Tibial nerve (tissue), 4 donors: ENCODE data around the gene LIAS. TPM values are rescaled to one million over a fixed set of nuclear protein-coding genes. Genes with fewer than 3 reads are reported as not detected.
A peak's percentile ranks its signal among the peaks of the same experiment; 100 is the strongest.
"Not testable (repeated sequence)": the region's sequence is repeated elsewhere in the genome, so short reads cannot be mapped to it uniquely, and the experiment has no call there.

Experiments
- DNase-seq, 2 donors: peaks; one replicate each; pipeline ENCODE4 v3.0.0-alpha.2; 2019; ENCODE audit warnings: low spot score in 2 of 2
- H3K27ac ChIP-seq, 4 donors: fragments of 200-600 bp; sonication (generic) in 3 of 4; one replicate each; pipeline ENCODE4 v1.5.1; 2017 to 2019; ENCODE audit warnings: mild to moderate bottlenecking in 1 of 4
- H3K27me3 ChIP-seq, 2 donors: fragments of 200-600 bp; sonication (generic) in 1 of 2; one replicate each; pipeline versions ENCODE4 v1.5.1 to v1.6.0; 2017 to 2019
- H3K36me3 ChIP-seq, 3 donors: fragments of 200-600 bp; sonication (generic); one replicate each; pipeline ENCODE4 v1.5.1; 2018 to 2019
- H3K4me1 ChIP-seq, 4 donors: fragments of 200-600 bp; sonication (generic) in 3 of 4; one replicate each; pipeline ENCODE4 v1.5.1; 2017 to 2019
- H3K4me3 ChIP-seq, 4 donors: fragments of 200-600 bp; sonication (generic) in 3 of 4; one replicate each; pipeline ENCODE4 v1.5.1; 2017 to 2019; ENCODE audit warnings: mild to moderate bottlenecking in 1 of 4, moderate library complexity in 1 of 4
- H3K9me3 ChIP-seq, 4 donors: fragments of 200-600 bp; sonication (generic) in 3 of 4; one replicate each; pipeline ENCODE4 v1.5.1; 2017 to 2019
- EP300 ChIP-seq, 2 donors: sonication (generic); formaldehyde crosslinking; IDR thresholded peaks; one replicate each; pipeline ENCODE4 v1.6.1; 2017; ENCODE audit warnings: antibody characterized with exemption in 2 of 2, mild to moderate bottlenecking in 1 of 2
- POLR2A ChIP-seq, 2 donors: fragments of 450-650 bp; IDR thresholded peaks; one replicate each; pipeline ENCODE4 v1.6.1; 2017; ENCODE audit warnings: antibody characterized with exemption in 2 of 2, mild to moderate bottlenecking in 2 of 2, moderate library complexity in 2 of 2
- WGBS, 2 donors: methylation state at CpG; one replicate each; pipeline ENCODE4 v1.1.5; 2018; 5-methylcytosine and 5-hydroxymethylcytosine counted together
- total RNA-seq, 4 donors: library from RNA; depleted of rRNA; stranded (reverse); fragments of >200 nt; gene quantifications; one replicate each; pipeline ENCODE4 v1.1.0, GENCODE V29; 2016
- TF ChIP-seq, protein P1 (sequence below), 5 experiments: fragments of 200-600 bp in 3 of 5; fragments of 450-650 bp in 2 of 5; sonication (generic) in 3 of 5; IDR thresholded peaks; one replicate each; pipeline ENCODE4 v1.5.1; 2016 to 2019; ENCODE audit warnings: antibody characterized with exemption in 5 of 5, mild to moderate bottlenecking in 3 of 5, moderate library complexity in 2 of 5

Gene LIAS
- total RNA-seq, 4 donors from 2014 or later, result 9.3 to 11.2 (median 11.0) TPM

DNA sequence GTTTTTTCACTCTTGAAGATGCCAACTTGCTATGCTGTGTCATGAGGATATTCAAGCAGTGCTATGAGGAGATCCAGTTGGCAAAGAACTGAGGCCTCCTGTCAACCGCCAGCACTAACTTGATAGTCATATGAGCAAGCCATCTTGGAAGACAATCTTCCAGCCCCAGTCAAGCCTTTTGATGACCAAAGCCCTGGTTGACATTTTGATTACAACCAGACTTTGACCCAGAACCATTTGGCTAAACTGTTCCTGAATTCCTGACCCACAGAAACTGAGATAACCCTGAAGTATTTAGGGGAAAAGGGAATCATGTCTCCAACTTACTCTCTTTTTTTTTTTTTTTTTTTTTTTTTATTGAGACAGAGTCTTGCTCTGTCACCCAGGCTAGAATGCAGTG lies 35.5 kb downstream of the LIAS start:
- 80 to 100% methylated on average over 1 of the region's 1 CpG for WGBS, 2 donors
- DNase-seq, result no peak
- Histone ChIP-seq H3K27ac (no peak overlapping the region), H3K9me3 (no peaks in the 10 kb centered on the region), H3K4me3 (no peak overlapping the region), H3K36me3 (peaks cover 0 to 11% (median 2%) of the 10 kb centered on the region in 3 donors), H3K27me3 (no peaks in the 10 kb centered on the region), H3K4me1 (no peaks in the 10 kb centered on the region)
- TF ChIP-seq, protein P1, sequence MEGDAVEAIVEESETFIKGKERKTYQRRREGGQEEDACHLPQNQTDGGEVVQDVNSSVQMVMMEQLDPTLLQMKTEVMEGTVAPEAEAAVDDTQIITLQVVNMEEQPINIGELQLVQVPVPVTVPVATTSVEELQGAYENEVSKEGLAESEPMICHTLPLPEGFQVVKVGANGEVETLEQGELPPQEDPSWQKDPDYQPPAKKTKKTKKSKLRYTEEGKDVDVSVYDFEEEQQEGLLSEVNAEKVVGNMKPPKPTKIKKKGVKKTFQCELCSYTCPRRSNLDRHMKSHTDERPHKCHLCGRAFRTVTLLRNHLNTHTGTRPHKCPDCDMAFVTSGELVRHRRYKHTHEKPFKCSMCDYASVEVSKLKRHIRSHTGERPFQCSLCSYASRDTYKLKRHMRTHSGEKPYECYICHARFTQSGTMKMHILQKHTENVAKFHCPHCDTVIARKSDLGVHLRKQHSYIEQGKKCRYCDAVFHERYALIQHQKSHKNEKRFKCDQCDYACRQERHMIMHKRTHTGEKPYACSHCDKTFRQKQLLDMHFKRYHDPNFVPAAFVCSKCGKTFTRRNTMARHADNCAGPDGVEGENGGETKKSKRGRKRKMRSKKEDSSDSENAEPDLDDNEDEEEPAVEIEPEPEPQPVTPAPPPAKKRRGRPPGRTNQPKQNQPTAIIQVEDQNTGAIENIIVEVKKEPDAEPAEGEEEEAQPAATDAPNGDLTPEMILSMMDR (IDR thresholded peaks at IDR 0.05), result no peak
- no peak for TF ChIP-seq EP300 (IDR thresholded peaks at IDR 0.05)
- no peak for TF ChIP-seq POLR2A (IDR thresholded peaks at IDR 0.05)

DNA sequence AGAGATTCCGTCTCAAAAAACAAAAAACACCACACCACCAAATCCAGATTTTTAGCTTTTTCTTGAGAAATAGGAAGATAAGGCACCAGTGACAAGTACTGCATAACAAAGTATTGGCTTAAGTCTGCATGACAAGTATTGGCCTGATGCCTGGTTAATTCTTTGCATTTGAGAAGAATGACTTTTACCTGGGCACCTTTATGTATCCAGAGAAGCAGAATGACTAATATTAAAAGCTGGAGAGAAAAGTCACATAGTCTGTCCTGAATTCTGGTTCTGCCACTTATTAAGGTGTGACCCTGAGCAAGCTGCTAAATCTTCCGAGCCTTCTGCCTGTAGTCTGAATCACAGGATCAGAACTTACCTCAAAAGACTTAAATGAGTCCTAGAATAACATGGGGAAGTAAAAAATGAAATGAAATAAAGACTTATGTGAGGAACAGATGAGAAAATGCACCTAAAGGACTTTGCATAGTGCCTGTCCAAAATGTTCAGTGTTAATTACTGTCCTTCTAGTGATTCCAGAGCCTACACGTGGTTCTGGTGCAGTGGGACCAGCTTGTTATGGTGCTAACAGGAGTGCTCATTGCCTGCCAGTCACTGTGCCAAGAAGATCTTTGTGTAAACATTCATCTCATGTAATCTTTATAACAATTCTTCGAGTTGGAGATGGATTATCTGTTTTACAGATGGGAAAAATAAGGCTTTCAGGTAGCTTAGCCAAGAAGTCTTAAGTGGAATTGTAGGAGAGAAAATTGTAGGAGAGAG lies 36.8 kb downstream of the LIAS start:
- Histone ChIP-seq H3K4me3 (no peak overlapping the region), H3K4me1 (no peaks in the 10 kb centered on the region), H3K27ac (no peak overlapping the region), H3K9me3 (no peaks in the 10 kb centered on the region), H3K27me3 (no peaks in the 10 kb centered on the region), H3K36me3 (peaks cover 0 to 24% (median 7%) of the 10 kb centered on the region in 3 donors)
- TF ChIP-seq, protein P1 (IDR thresholded peaks at IDR 0.05), result no peak
- TF ChIP-seq POLR2A (IDR thresholded peaks at IDR 0.05), result no peak
- TF ChIP-seq EP300 (IDR thresholded peaks at IDR 0.05), result no peak
- no peak for DNase-seq
- WGBS, 2 donors, result 67 to 69% methylated on average over 4 of the region's 4 CpGs

DNA sequence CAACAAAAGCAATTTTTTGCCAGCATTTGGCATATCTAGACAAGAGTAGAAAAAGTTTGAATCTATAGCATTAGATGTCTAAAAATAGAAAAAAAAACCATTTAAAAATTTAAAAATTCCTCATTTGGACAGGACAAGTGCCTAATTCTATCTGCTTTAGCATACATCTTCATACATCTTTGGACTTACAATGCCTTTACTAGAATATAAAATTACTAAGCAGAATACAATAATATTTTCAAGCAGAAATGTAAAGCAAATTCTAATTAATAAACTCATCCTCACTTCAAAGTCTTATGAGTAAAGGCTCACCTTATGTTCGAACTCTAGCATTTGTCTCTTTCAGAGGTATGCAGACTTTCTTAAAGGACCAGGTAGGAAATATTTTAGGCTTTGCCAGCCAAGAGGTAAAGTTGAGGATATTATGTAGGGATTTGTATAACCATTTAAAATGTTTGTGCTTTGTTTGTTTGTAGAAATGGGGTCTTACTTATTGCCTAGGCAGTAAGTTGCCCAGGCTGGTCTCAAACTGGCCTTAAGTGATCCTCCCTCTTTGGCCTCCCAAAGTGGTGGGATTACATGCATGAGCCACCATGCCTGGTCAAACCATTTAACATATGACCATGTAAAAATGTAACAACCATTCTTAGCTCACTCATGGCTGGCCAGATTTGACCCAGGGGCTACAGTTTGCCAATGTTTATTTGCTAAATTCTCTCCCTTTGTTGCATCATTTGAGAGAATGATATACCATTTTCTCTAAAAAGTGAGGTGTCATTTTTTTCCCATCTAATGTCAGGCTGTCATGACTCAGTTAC lies 39.3 kb downstream of the LIAS start:
- DNase-seq, result no peak
- H3K4me3 ChIP-seq, result no peak overlapping the region
- H3K36me3 ChIP-seq, result peaks cover 0 to 49% (median 8%) of the 10 kb centered on the region in 3 donors
- peaks cover 0 to 8% (median 0%) of the 10 kb centered on the region in 4 donors for H3K4me1 ChIP-seq
- no peaks in the 10 kb centered on the region for H3K27me3 ChIP-seq
- TF ChIP-seq, protein P1 (IDR thresholded peaks at IDR 0.05), result no peak
- TF ChIP-seq POLR2A (IDR thresholded peaks at IDR 0.05), result no peak
- WGBS, 2 donors, result 90 to 92% methylated on average over 1 of the region's 1 CpG
- H3K9me3 ChIP-seq, result no peaks in the 10 kb centered on the region
- no peak overlapping the region for H3K27ac ChIP-seq

DNA sequence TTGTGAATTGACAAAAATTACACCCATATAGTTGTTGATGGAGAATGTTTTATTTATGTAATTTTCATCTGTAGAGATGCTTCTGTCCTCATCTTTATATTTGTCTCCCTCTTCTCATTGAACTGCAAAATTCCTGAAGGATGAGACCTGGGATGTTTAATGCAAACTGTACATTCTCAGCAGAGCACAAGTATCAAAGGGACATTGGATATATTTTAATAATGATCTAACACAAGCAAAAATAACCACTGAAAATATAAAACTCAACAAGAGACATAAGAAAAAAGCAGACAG lies 39.8 kb downstream of the LIAS start:
- Histone ChIP-seq H3K27ac (no peak overlapping the region), H3K36me3 (peaks cover 0 to 55% (median 13%) of the 10 kb centered on the region in 3 donors), H3K27me3 (no peaks in the 10 kb centered on the region), H3K4me3 (no peak overlapping the region), H3K4me1 (peaks cover 0 to 8% (median 0%) of the 10 kb centered on the region in 4 donors), H3K9me3 (no peaks in the 10 kb centered on the region)
- DNase-seq, result no peak
- TF ChIP-seq, protein P1 (IDR thresholded peaks at IDR 0.05), result no peak
- no peak for TF ChIP-seq POLR2A (IDR thresholded peaks at IDR 0.05)
- TF ChIP-seq EP300 (IDR thresholded peaks at IDR 0.05), result no peak

DNA sequence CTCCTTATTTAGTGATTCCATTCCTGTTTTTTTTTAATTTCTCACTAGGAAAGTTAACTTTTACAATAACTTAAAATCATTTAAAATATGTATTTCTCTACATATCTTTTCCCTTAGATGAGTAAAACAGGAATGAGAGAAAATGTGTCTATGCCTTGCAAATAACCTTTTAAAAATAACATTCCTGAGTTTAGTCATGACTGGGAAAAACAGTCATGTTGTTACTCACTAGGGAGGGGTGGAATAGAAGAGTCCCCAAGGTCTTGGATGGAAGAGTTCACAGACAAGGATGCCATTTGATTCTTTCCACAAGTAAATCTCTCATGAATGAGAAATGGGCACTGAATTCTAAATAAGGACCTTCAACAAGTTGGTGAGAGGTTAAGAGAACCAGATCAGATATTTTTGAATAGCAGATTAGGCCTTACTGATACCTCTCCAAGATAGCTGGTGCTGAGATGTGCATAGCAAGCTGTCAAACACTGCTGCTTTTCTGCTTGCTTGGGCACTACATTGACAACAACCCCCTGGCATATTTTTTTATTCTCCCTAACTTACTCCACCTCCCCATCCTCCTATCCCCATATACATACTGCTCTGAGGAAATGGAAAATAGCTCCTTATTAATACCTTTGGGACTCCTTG lies 43.3 kb downstream of the LIAS start:
- Histone ChIP-seq H3K27me3 (no peaks in the 10 kb centered on the region), H3K36me3 (peaks cover 0 to 89% (median 28%) of the 10 kb centered on the region in 3 donors), H3K4me1 (peaks cover 0 to 8% (median 0%) of the 10 kb centered on the region in 4 donors), H3K4me3 (no peak overlapping the region), H3K9me3 (no peaks in the 10 kb centered on the region), H3K27ac (peak overlapping the region in 2 of 4 donors; percentile 51 to 55)
- TF ChIP-seq POLR2A (IDR thresholded peaks at IDR 0.05) (no peak), EP300 (IDR thresholded peaks at IDR 0.05) (peak in 1 of 2 donors; percentile 6)
- TF ChIP-seq, protein P1 (IDR thresholded peaks at IDR 0.05), result no peak
- DNase-seq, result no peak

DNA sequence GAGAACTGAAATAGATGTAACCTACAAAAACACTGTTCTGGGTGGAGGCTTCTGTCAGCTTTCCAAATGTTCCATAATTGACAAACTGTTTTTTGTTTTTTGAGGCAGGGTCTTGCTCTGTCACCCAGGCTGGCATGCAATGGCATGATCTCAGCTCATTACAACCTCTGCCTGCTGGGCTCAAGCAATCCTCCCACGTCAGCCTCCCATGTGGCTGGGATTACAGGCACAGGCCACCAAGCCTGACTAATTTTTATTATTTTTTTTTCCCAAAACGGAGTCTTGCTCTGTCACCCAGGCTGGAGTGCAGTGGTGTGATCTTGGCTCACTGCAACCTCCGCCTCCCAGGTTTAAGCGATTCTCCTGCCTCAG lies 43.8 kb downstream of the LIAS start:
- peaks cover under 1 to 94% (median 28%) of the 10 kb centered on the region in 3 donors for H3K36me3 ChIP-seq
- not testable (repeated sequence) for H3K9me3 ChIP-seq

More for the DNA sequence above, 43.8 kb downstream of the LIAS start:
- DNase-seq, H3K4me1 ChIP-seq, H3K27me3 ChIP-seq, H3K4me3 ChIP-seq: not testable (repeated sequence)
- 73 to 79% methylated on average over 4 of the region's 4 CpGs for WGBS, 2 donors
- H3K27ac ChIP-seq, result peak overlapping the region in 2 of 4 donors; percentile 51 to 55
